Activated CD8-positive, alpha-beta memory T cell treated with anti-CD3 and anti-CD28 coated beads, Interleukin-2, amount 50 U/mL, for 24 hours (primary cell): Measurements from ENCODE around the gene ZNF407.
"Not testable (repeated sequence)": the region's sequence is repeated elsewhere in the genome, so short reads cannot be mapped to it uniquely, and the experiment has no call there.

ENCODE experiments used
- DNase-seq: peaks from one replicate; pipeline ENCODE4 v3.0.0-alpha.2; 2020; ENCODE audit errors: extremely low read depth

The ZNF407 gene

GRCh38 chr18:75071484-75071785, 473.8 kb downstream of the ZNF407 start:
- no peak for DNase-seq

- DNase-seq, result no peak
Observed at GRCh38 chr18:75071866-75072671, 474.4 kb downstream of the ZNF407 start.

- no peak for DNase-seq
Observed at GRCh38 chr18:75072672-75073371, 475.2 kb downstream of the ZNF407 start.

GRCh38 chr18:75073654-75074053, 476.0 kb downstream of the ZNF407 start:
- DNase-seq, result no peak

GRCh38 chr18:75074196-75075015, 476.7 kb downstream of the ZNF407 start:
- DNase-seq, result no peak

GRCh38 chr18:75075016-75075305, 477.3 kb downstream of the ZNF407 start:
- no peak for DNase-seq

- no peak for DNase-seq
Observed at GRCh38 chr18:75075429-75075841, 477.8 kb downstream of the ZNF407 start.

GRCh38 chr18:75076286-75076685, 478.6 kb downstream of the ZNF407 start:
- no peak for DNase-seq

GRCh38 chr18:75081486-75081885, 483.8 kb downstream of the ZNF407 start:
- no peak for DNase-seq

GRCh38 chr18:75083131-75083530, 485.5 kb downstream of the ZNF407 start:
- DNase-seq, result no peak

GRCh38 chr18:75083761-75084160, 486.1 kb downstream of the ZNF407 start:
- no peak for DNase-seq

- DNase-seq, result not testable (repeated sequence)
Observed at GRCh38 chr18:75085676-75086075, 488.0 kb downstream of the ZNF407 start.

- no peak for DNase-seq
Observed at GRCh38 chr18:75086494-75087034, 488.9 kb downstream of the ZNF407 start.

- no peak for DNase-seq
Observed at GRCh38 chr18:75087119-75088020, 489.7 kb downstream of the ZNF407 start.

- no peak for DNase-seq
Observed at GRCh38 chr18:75088021-75088506, 490.4 kb downstream of the ZNF407 start.

GRCh38 chr18:75088622-75089211, 491.0 kb downstream of the ZNF407 start:
- no peak for DNase-seq

- DNase-seq, result no peak
Observed at GRCh38 chr18:75089748-75090327, 492.2 kb downstream of the ZNF407 start.

GRCh38 chr18:75090336-75090735, 492.7 kb downstream of the ZNF407 start:
- DNase-seq, result no peak

- no peak for DNase-seq
Observed at GRCh38 chr18:75097491-75098225, 500.0 kb downstream of the ZNF407 start.
